IPS DF 4.7 (cell line): ENCODE measurements around the gene CAPN7.
"Not testable (repeated sequence)": the region's sequence is repeated elsewhere in the genome, so short reads cannot be mapped to it uniquely, and the experiment has no call there.

Source experiments
- DNase-seq: peaks from one replicate; pipeline ENCODE4 v3.0.0-alpha.2; 2013; ENCODE audit warnings: low spot score; ENCODE audit errors: extremely low read depth

The CAPN7 gene

GRCh38 chr3:15205934-15206661, at the start of gene CAPN7:
TSS of gene CAPN7 (plus strand) at chr3:15206246. CDS start at chr3:15206496, 250 bp downstream.
- no peak for DNase-seq

GRCh38 chr3:15157441-15157840, 48.6 kb upstream of the CAPN7 start:
- no peak for DNase-seq

GRCh38 chr3:15159501-15160136, 46.4 kb upstream of the CAPN7 start:
- no peak for DNase-seq

GRCh38 chr3:15160662-15161061, 45.4 kb upstream of the CAPN7 start:
- no peak for DNase-seq

GRCh38 chr3:15161133-15161532, 44.9 kb upstream of the CAPN7 start:
- DNase-seq: no peak

- DNase-seq: not testable (repeated sequence)
Measured at GRCh38 chr3:15163656-15164055, 42.4 kb upstream of the CAPN7 start.

- no peak for DNase-seq
Measured at GRCh38 chr3:15164340-15164739, 41.7 kb upstream of the CAPN7 start.

GRCh38 chr3:15165061-15165460, 41.0 kb upstream of the CAPN7 start:
- DNase-seq: no peak

- not testable (repeated sequence) for DNase-seq
Measured at GRCh38 chr3:15166391-15166790, 39.7 kb upstream of the CAPN7 start.

GRCh38 chr3:15171096-15171495, 35.0 kb upstream of the CAPN7 start:
- no peak for DNase-seq

- no peak for DNase-seq
Measured at GRCh38 chr3:15172806-15173205, 33.2 kb upstream of the CAPN7 start.

- DNase-seq: no peak
Measured at GRCh38 chr3:15174953-15175352, 31.1 kb upstream of the CAPN7 start.

GRCh38 chr3:15175605-15176004, 30.4 kb upstream of the CAPN7 start:
- no peak for DNase-seq

GRCh38 chr3:15180042-15180611, 25.9 kb upstream of the CAPN7 start:
- DNase-seq: no peak

- DNase-seq: no peak
Measured at GRCh38 chr3:15181511-15181910, 24.5 kb upstream of the CAPN7 start.

- DNase-seq: no peak
Measured at GRCh38 chr3:15181963-15182362, 24.1 kb upstream of the CAPN7 start.

GRCh38 chr3:15183011-15183410, 23.0 kb upstream of the CAPN7 start:
- no peak for DNase-seq

GRCh38 chr3:15185404-15185803, 20.6 kb upstream of the CAPN7 start:
- DNase-seq: no peak

- DNase-seq: no peak
Measured at GRCh38 chr3:15186101-15186476, 20.0 kb upstream of the CAPN7 start.

- DNase-seq: not testable (repeated sequence)
Measured at GRCh38 chr3:15186477-15187164, 19.4 kb upstream of the CAPN7 start.

GRCh38 chr3:15197340-15198029, 8.6 kb upstream of the CAPN7 start:
- DNase-seq: no peak

GRCh38 chr3:15198686-15199085, 7.4 kb upstream of the CAPN7 start:
- DNase-seq: no peak
